GM21390 (cell line): ENCODE results near the gene DLST.
"Not testable (repeated sequence)": the region's sequence is repeated elsewhere in the genome, so short reads cannot be mapped to it uniquely, and the experiment has no call there.

Experiments
- ATAC-seq: cut with Tn5 transposase; IDR thresholded peaks from one replicate; pipeline ENCODE4 v1.9.1; 2021; ENCODE audit not compliant: unreplicated experiment

Gene DLST

GRCh38 chr14:74915826-74916225, 34.1 kb downstream of the DLST start:
- ATAC-seq: no peak

GRCh38 chr14:74917178-74917543, 35.4 kb downstream of the DLST start:
- ATAC-seq: no peak

- no peak for ATAC-seq
Measured at GRCh38 chr14:74917646-74918081, 35.9 kb downstream of the DLST start.

GRCh38 chr14:74918380-74918779, 36.7 kb downstream of the DLST start:
- no peak for ATAC-seq

GRCh38 chr14:74919421-74920165, 37.9 kb downstream of the DLST start:
- ATAC-seq: no peak

- no peak for ATAC-seq
Measured at GRCh38 chr14:74920281-74920680, 38.6 kb downstream of the DLST start.

- no peak for ATAC-seq
Measured at GRCh38 chr14:74921053-74921620, 39.4 kb downstream of the DLST start.

GRCh38 chr14:74921987-74922751, 40.5 kb downstream of the DLST start:
- ATAC-seq: no peak

GRCh38 chr14:74922752-74923401, 41.2 kb downstream of the DLST start, which contains the start of gene RPS6KL1:
Gene RPS6KL1, minus strand, starts transcription at chr14:74923260. Its CDS starts 1,719 bp downstream, at chr14:74921541.
- peak; percentile 85 for ATAC-seq

- no peak for ATAC-seq
Measured at GRCh38 chr14:74924061-74924460, 42.3 kb downstream of the DLST start.

GRCh38 chr14:74927225-74927624, 45.5 kb downstream of the DLST start:
- no peak for ATAC-seq

GRCh38 chr14:74929242-74929641, 47.5 kb downstream of the DLST start:
- no peak for ATAC-seq

GRCh38 chr14:74931744-74932143, 50.0 kb downstream of the DLST start:
- not testable (repeated sequence) for ATAC-seq

- ATAC-seq: no peak
Measured at GRCh38 chr14:74932401-74932901, 50.7 kb downstream of the DLST start.

- ATAC-seq: not testable (repeated sequence)
Measured at GRCh38 chr14:74932936-74933335, 51.2 kb downstream of the DLST start.

GRCh38 chr14:74934041-74934440, 52.3 kb downstream of the DLST start:
- ATAC-seq: no peak

GRCh38 chr14:74934476-74935359, 53.0 kb downstream of the DLST start:
- no peak for ATAC-seq

- no peak for ATAC-seq
Measured at GRCh38 chr14:74935360-74935680, 53.6 kb downstream of the DLST start.

GRCh38 chr14:74936151-74936550, 54.4 kb downstream of the DLST start:
- ATAC-seq: no peak

GRCh38 chr14:74936731-74937130, 55.0 kb downstream of the DLST start:
- ATAC-seq: no peak
